Glomerular visceral epithelial cell (primary cell): ENCODE results near the gene CTDNEP1.
"Not testable (repeated sequence)": the region's sequence is repeated elsewhere in the genome, so short reads cannot be mapped to it uniquely, and the experiment has no call there.

Experiments used
- DNase-seq: peaks from one replicate; pipeline ENCODE4 v3.0.0-alpha.2; 2016; ENCODE audit errors: extremely low spot score

Gene CTDNEP1

GRCh38 chr17:7248796-7249195 is 2.7 kb downstream of the CTDNEP1 start:
- DNase-seq, result no peak

DNA sequence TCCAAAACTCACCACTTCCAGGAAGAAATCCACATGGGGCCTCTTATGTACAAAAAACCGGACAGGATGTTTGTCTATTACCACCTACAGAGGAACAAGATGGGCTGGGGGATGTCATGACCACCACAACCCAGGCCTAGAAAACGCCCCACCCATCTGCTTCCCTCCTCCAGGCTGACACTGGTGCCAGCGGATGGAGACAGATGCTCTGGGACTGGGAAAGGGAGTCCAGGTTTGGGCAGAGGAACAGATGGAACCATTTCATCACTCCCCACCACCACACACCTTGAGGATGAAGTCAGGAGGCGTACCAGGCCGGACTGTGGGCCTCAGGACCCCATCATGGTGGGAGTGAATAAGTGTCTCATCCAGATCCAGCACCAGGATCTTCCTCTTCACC is 4.8 kb downstream of the CTDNEP1 start:
- DNase-seq, result no peak

DNA sequence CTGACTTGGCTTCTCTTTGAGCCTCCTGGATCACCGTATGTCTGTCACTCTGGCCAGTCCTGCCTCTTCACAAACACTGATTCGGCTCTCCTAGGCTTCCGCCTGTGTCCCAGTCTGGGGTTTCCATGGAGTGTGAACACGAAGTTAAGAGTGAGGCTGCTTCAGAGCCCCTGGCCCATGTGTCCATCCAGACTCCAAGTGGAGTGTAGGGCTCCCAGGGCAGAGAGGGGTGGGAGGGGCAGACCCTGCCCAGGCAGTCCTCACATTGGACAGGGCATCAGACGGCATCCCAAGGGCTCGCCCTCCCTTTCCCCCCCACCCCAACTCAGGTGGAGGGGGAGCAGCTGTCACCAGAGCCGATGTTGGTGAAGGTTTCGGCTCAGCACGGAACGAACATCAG is 7.7 kb downstream of the CTDNEP1 start:
- not testable (repeated sequence) for DNase-seq

GRCh38 chr17:7243453-7243729 is 8.1 kb downstream of the CTDNEP1 start:
- DNase-seq, result no peak

GRCh38 chr17:7242717-7243452 is 8.6 kb downstream of the CTDNEP1 start:
- DNase-seq, result peak; percentile 94

- DNase-seq, result peak; percentile 90
Observed at GRCh38 chr17:7241783-7242716, 9.5 kb downstream of the CTDNEP1 start, which contains the start of gene GABARAP. Gene GABARAP, minus strand, starts transcription at chr17:7242449. Its CDS starts 119 bp downstream, at chr17:7242330.

DNA sequence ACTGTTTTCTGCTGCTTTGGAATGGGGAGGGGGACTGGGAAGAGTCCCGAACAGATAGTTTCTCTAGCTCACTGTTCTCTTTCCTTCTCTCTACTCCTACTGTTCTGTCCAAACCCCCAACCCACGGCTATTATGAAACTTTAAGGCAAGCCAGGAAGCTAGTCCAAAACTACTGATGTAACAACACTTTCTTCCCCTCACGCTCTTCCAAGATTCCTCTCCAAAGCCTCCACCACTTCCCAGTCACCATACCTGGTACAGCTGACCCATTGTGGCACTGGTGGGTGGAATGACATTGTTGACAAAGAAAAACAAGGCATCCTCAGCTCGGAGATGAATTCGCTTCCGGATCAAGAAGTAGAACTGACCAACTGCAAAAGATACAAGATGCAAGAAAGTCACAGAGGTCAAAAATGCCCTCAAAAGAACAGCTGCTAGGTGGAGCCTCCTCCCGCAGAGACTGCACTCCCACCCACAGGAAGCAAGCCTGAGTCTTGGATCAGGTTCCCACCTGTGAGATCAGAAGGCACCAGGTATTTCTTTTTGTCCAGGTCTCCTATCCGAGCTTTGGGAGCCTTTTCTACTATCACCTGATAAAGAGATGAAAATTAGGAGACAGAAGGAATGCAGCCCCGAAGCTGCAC is 10.3 kb downstream of the CTDNEP1 start:
- no peak for DNase-seq

DNA sequence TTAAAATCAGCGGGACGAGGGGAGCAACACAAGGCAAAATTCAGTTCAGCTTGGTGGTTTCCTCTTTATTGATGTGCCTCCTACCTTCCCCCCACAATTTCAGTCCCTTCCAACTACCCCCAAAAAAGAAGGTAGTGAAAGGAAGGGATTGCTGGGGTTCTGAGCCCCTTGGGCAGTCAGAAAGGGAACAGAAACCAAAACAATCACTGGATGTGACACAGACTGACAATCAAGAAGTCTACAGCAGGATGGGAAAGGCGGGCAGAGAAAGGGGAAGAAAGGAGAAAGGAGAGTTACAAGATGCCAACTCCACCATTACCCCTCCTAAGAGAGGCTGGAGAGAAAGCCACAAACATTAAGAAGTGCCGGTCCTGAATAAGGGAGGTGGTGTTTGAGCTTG is 11.2 kb downstream of the CTDNEP1 start:
- no peak for DNase-seq

GRCh38 chr17:7239091-7240027 is 12.2 kb downstream of the CTDNEP1 start, which contains the start of gene PHF23:
Gene PHF23, minus strand, starts transcription at chr17:7239457. Its CDS starts 178 bp downstream, at chr17:7239279.
- peak; percentile 100 for DNase-seq

DNA sequence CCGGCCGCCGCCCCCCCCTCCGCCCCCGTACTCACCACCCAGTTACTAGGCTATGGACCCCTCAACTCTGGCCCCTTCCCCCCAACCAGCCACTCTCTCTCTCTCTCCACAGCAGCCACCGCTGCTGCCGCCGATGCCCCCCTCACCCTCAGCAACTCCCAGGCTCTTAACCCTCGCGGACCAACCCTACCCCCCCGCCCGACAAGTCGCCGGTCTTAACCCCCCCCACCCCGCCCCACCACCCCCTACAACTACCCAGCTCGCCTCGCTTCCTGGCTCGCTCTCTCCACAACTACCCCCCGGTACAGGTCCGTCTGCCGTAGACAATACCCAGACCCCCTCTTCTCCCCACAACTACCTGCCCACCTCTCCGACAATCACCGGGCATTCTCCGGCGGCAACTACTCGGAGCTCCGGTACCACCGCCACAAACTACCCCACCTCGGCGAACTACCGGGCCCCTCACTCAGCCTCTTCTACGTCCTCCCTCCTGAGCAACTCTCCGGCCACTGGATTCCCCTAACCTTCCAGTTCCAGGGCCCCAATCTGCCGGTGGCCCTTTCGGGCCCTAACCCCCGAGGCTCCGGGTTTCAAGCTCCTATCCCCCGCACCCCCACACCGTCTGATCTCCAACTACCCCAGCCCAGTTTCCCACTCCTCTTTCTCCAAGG is 13.0 kb downstream of the CTDNEP1 start:
- peak; percentile 52 for DNase-seq

DNA sequence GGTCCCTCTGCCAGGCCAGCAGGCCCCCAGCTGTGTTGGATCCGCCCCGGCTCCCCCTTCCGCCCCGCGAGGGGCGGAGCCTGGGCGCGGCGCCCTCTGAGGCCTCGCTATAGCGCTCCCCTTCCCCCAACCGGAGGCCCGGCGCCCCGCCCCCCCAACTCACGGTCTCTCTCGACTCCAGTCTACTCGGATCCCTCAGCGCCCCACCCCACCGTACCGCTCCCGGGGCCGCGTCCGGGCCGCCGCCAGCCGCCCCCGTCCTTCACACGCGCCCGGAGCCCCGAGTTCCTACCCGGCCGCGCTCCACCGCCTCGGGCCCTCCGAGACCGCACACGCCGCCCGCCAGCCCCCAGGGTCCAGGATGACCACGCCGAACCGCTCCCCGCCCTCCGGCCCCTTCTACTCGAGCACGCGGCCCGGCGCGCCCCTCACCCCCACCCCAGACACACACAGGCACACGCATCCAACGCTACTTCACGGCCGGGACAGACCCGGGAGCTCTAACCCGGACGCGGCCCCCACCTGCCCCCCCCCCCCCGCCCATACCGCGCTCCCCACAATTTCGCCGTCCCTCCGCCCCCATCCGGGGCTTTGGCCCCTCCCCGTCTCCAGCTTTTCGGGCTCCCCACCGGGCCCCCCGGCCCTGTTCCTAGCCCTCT is 13.6 kb downstream of the CTDNEP1 start:
- peak; percentile 78 for DNase-seq

DNA sequence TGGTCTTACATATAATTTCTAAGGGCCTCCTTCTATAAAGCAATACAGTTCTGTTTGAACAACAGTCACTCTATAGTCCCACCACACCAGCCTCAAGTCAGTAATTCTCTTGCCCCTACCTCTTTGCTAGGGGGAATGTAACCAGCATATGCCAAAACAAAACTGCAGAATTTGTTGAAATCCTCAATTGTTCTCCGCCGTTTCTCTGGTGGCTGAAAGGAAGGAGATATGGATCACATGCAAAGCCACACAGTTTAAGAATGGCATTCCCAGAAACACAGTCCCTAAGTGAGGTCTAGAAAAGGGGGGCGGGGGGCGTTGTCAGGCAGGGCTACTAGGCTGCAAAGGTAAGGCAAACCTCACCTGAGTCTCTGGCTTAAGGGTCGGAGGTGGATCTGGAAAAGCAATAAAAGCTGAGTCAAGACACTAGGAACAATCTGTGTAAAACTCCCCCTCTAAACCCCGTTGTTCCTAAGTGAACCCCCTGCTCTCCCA is 14.2 kb downstream of the CTDNEP1 start:
- no peak for DNase-seq

DNA sequence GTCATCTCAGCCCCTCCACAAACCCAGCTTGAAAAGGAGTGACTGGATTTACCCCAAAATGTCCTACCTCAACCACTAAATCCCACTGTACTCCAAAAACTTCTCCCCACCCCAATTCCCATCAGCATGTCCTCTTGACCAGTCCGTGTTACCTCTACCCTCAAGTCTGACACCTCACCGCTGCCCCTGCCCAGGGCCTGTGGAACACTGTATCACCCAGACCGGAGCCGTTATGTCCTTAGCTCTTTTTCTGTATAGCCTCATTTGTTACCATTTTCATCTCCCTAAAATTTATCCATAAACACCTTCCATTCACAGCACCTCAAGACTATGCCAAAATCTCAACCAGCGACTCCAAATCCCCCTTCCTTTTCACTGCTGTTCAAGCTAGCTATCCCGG is 14.7 kb downstream of the CTDNEP1 start:
- DNase-seq, result no peak

- no peak for DNase-seq
Observed at GRCh38 chr17:7235693-7236665, 15.6 kb downstream of the CTDNEP1 start.

- peak; percentile 95 for DNase-seq
Observed at GRCh38 chr17:7234083-7234951, 17.2 kb downstream of the CTDNEP1 start, which contains the start of gene DVL2. Gene DVL2, minus strand, starts transcription at chr17:7234517. Its CDS starts 255 bp downstream, at chr17:7234262.

DNA sequence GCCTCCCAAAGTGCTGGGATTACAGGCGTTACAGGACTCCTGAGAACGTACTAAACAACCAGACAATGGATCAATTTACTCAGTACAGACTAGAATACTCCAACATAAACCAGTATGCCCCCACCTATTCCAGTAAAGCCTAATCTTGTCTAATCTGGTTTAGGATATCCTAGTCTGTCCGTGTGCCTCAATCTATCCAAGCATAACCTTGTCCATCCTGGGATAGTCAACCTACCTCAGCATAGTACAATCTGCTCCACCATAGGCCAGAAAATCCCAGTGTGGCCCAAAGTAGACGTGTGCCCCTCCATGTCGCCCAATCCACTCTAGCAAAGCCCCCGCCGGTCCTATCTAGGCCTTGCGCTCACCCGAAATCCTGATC is 17.8 kb downstream of the CTDNEP1 start:
- no peak for DNase-seq

GRCh38 chr17:7232114-7232513 is 19.4 kb downstream of the CTDNEP1 start:
- no peak for DNase-seq

- DNase-seq, result no peak
Observed at GRCh38 chr17:7229504-7229903, 22.0 kb downstream of the CTDNEP1 start.
